SK-N-SH (cell line): Measurements from ENCODE around the gene PANX2. TPM values are rescaled to one million over a fixed set of nuclear protein-coding genes. Genes with fewer than 3 reads are reported as not detected.

Experiments
- CTCF ChIA-PET: fragments of 300-600, 350-600 bp; formaldehyde crosslinking; extraction: SDS; loops from one replicate; lab custom pipeline; 2021; lab: Yijun Ruan, JAX
- POLR2A ChIA-PET: fragments of 350-600 bp; sonication (Branson Sonifier 250); formaldehyde crosslinking; extraction: SDS; loops from one replicate; lab custom pipeline; 2020; ENCODE audit warnings: antibody characterized with exemption, inconsistent platforms; lab: Yijun Ruan, JAX
- DNase-seq: peaks from one replicate; pipeline ENCODE4 v3.0.0; 2012
- H2AFZ ChIP-seq: fragments of 200-600 bp; sonication (generic); 2 replicates; pipeline ENCODE4 v1.8.1; 2016; ENCODE audit warnings: antibody characterized with exemption, mild to moderate bottlenecking, low read depth
- H3F3A ChIP-seq: fragments of 200-600 bp; sonication (generic); replicated peaks from 2 replicates; pipeline ENCODE3; 2016; ENCODE audit warnings: antibody characterized with exemption, mild to moderate bottlenecking; ENCODE audit not compliant: insufficient read depth
- H3K27ac ChIP-seq, 2 experiments: fragments of 200-500 bp in 1 of 2; fragments of 200-600 bp in 1 of 2; sonication (Bioruptor generic) in 1 of 2; sonication (generic), shearing (Covaris generic) in 1 of 2; 2 replicates each; pipeline versions ENCODE4 v1.5.1 to v1.6.1; 2014 to 2016; ENCODE audit warnings: low read depth in 2 of 2, inconsistent platforms in 1 of 2, low read length in 1 of 2, mild to moderate bottlenecking in 1 of 2, mixed read lengths in 1 of 2
- H3K27me3 ChIP-seq: fragments of 200-600 bp; sonication (generic), shearing (Covaris generic); 2 replicates; pipeline ENCODE4 v1.6.1; 2016; ENCODE audit warnings: mixed run types; ENCODE audit not compliant: insufficient read depth
- H3K36me3 ChIP-seq, 2 experiments: fragments of 200-500 bp in 1 of 2; fragments of 200-600 bp in 1 of 2; sonication (Bioruptor generic) in 1 of 2; sonication (generic) in 1 of 2; replicated peaks in 1 of 2; 2 replicates each; pipeline versions ENCODE3 to v1.5.1; 2014 to 2016; ENCODE audit warnings: low read length in 1 of 2, mild to moderate bottlenecking in 1 of 2; ENCODE audit not compliant: insufficient read depth in 2 of 2, control insufficient read depth in 1 of 2
- H3K4me1 ChIP-seq, 2 experiments: fragments of 200-500 bp in 1 of 2; fragments of 200-600 bp in 1 of 2; sonication (Bioruptor generic) in 1 of 2; sonication (generic), shearing (Covaris generic) in 1 of 2; 2 replicates each; pipeline versions ENCODE4 v1.5.1 to v1.6.1; 2014 to 2016; ENCODE audit warnings: low read depth in 1 of 2, low read length in 1 of 2, mixed run types in 1 of 2; ENCODE audit not compliant: insufficient read depth in 2 of 2, control insufficient read depth in 1 of 2
- H3K4me2 ChIP-seq: fragments of 200-600 bp; sonication (generic), shearing (Covaris generic); 2 replicates; pipeline ENCODE4 v1.6.1; 2017; ENCODE audit warnings: mixed run types
- H3K4me3 ChIP-seq, 2 experiments: fragments of 200-500 bp in 1 of 2; fragments of 200-600 bp in 1 of 2; sonication (Bioruptor generic) in 1 of 2; sonication (generic), shearing (Covaris generic) in 1 of 2; 2 replicates each; pipeline versions ENCODE4 v1.5.1 to v1.8.1; 2014 to 2016; ENCODE audit warnings: low read depth in 2 of 2, inconsistent platforms in 1 of 2, low read length in 1 of 2, mild to moderate bottlenecking in 1 of 2, mixed read lengths in 1 of 2, moderate library complexity in 1 of 2
- H3K79me2 ChIP-seq: fragments of 200-600 bp; sonication (generic); 2 replicates; pipeline ENCODE4 v1.8.1; 2017; ENCODE audit warnings: mild to moderate bottlenecking; ENCODE audit not compliant: insufficient read depth
- H3K9ac ChIP-seq: fragments of 200-600 bp; sonication (generic); 2 replicates; pipeline ENCODE4 v1.6.1; 2017; ENCODE audit warnings: mixed run types
- H3K9me2 ChIP-seq: fragments of 200-600 bp; sonication (generic); 2 replicates; pipeline ENCODE4 v1.6.1; 2017; ENCODE audit warnings: mixed run types
- H3K9me3 ChIP-seq: fragments of 200-600 bp; sonication (generic); 2 replicates; pipeline ENCODE4 v1.6.1; 2017; ENCODE audit warnings: mixed run types, mild to moderate bottlenecking, moderate library complexity
- H4K20me1 ChIP-seq: fragments of 200-600 bp; sonication (generic); 2 replicates; pipeline ENCODE4 v1.6.1; 2017; ENCODE audit warnings: mild to moderate bottlenecking, mixed run types; ENCODE audit not compliant: insufficient read depth
- CHD2 ChIP-seq: fragments of 150-350 bp; IDR thresholded peaks from 2 replicates; pipeline ENCODE4 v1.6.1; 2018; ENCODE audit warnings: low read length; ENCODE audit not compliant: partially characterized antibody
- CTCF ChIP-seq: fragments of 200-600 bp; sonication (generic); IDR thresholded peaks from 2 replicates; pipeline ENCODE4 v1.6.1; 2017; ENCODE audit warnings: antibody characterized with exemption, mild to moderate bottlenecking, moderate library complexity
- EZH2phosphoT487 ChIP-seq: fragments of 200-600 bp; sonication (generic); IDR thresholded peaks from 2 replicates; pipeline ENCODE4 v1.6.1; 2017; ENCODE audit warnings: low read depth, mixed run types, mild to moderate bottlenecking, antibody characterized with exemption, moderate library complexity, borderline replicate concordance
- GATA2 ChIP-seq: sonication (generic); formaldehyde crosslinking; IDR thresholded peaks from 2 replicates; pipeline ENCODE4 v1.5.0; 2020; ENCODE audit warnings: mild to moderate bottlenecking, missing genetic modification reagents
- MAX ChIP-seq: IDR thresholded peaks from 2 replicates; pipeline ENCODE4 v1.4.0; 2012; ENCODE audit warnings: low read depth
- MEF2A ChIP-seq: IDR thresholded peaks from 2 replicates; pipeline ENCODE4 v1.4.0; 2012; ENCODE audit warnings: low read depth, borderline replicate concordance
- POLR2AphosphoS5 ChIP-seq: IDR thresholded peaks from 2 replicates; pipeline ENCODE4 v1.6.1; 2012; ENCODE audit warnings: low read depth, low read length
- RAD21 ChIP-seq: IDR thresholded peaks from 2 replicates; pipeline ENCODE4 v1.6.1; 2012; ENCODE audit warnings: mild to moderate bottlenecking, low read length
- RFX5 ChIP-seq: IDR thresholded peaks from 2 replicates; pipeline ENCODE4 v1.6.1; 2012; ENCODE audit warnings: mild to moderate bottlenecking, improper control_type of control experiment, low read length
- RXRA ChIP-seq: IDR thresholded peaks from 2 replicates; pipeline ENCODE4 v1.4.0; 2012; ENCODE audit warnings: low read depth, mild to moderate bottlenecking, borderline replicate concordance
- SIN3A ChIP-seq: IDR thresholded peaks from 2 replicates; pipeline ENCODE4 v1.6.1; 2012; ENCODE audit warnings: low read depth, mild to moderate bottlenecking, low read length, moderate library complexity, borderline replicate concordance
- TAF1 ChIP-seq: IDR thresholded peaks from 2 replicates; pipeline ENCODE4 v1.6.1; 2012; ENCODE audit warnings: low read depth, mild to moderate bottlenecking, low read length, moderate library complexity, borderline replicate concordance
- TCF12 ChIP-seq: IDR thresholded peaks from 2 replicates; pipeline ENCODE4 v1.4.0; 2012
- TEAD4 ChIP-seq: IDR thresholded peaks from 2 replicates; pipeline ENCODE4 v1.4.0; 2012; ENCODE audit warnings: mild to moderate bottlenecking, borderline replicate concordance; ENCODE audit not compliant: insufficient read depth
- YY1 ChIP-seq: IDR thresholded peaks from 2 replicates; pipeline ENCODE4 v1.4.0; 2012; ENCODE audit warnings: low read depth, mild to moderate bottlenecking
- ZBTB33 ChIP-seq: IDR thresholded peaks from 2 replicates; pipeline ENCODE4 v1.4.0; 2012; ENCODE audit warnings: low read depth, borderline replicate concordance
- WGBS: methylation state at CpG from one replicate; pipeline ENCODE4 v1.1.6; 2017; ENCODE audit warnings: low lambda C conversion rate; 5-methylcytosine and 5-hydroxymethylcytosine counted together
- polyA plus RNA-seq, 3 experiments: library from polyadenylated mRNA; depleted of rRNA; stranded (reverse); fragments of >200 nt; gene quantifications; 2 replicates each; pipeline ENCODE4 v1.2.3, GENCODE V29; 2012

The PANX2 gene
- polyA plus RNA-seq, 1 of the 3 experiments (the other 2 are of a cell fraction), result 2.4 TPM

GRCh38 chr22:50178471-50178864 is 7.9 kb downstream of the PANX2 start (continued):
- TF ChIP-seq ZBTB33, result no peak
- no peak for TF ChIP-seq YY1
- TF ChIP-seq TCF12, result no peak
- no peak for TF ChIP-seq RXRA
- no peak for TF ChIP-seq TEAD4
- TF ChIP-seq POLR2AphosphoS5, result no peak
- TF ChIP-seq GATA2 (CRISPR knock-in tag), result no peak
- no peak for TF ChIP-seq TAF1
- TF ChIP-seq MAX, result no peak
- TF ChIP-seq, all 33 proteins: peak for 0

- H3K27ac ChIP-seq, result no peak overlapping the region
- TF ChIP-seq CTCF, result no peak
- TF ChIP-seq MEF2A, result no peak
- TF ChIP-seq RAD21, result no peak
- TF ChIP-seq MAX, result no peak
- TF ChIP-seq TCF12, result no peak
- TF ChIP-seq CHD2, result no peak
- TF ChIP-seq EZH2phosphoT487, result no peak
- TF ChIP-seq ZBTB33, result no peak
- TF ChIP-seq RFX5, result no peak
- TF ChIP-seq GATA2 (CRISPR knock-in tag), result no peak
- TF ChIP-seq SIN3A, result no peak
- ChIA-PET POLR2A (no interaction called here), CTCF (no interaction called here)
- DNase-seq, result no peak
- WGBS, result 84% methylated on average over 50 of the region's 64 CpGs
- H3K9me2 ChIP-seq, result no peaks in the 10 kb centered on the region
- H3K9ac ChIP-seq, result no peak overlapping the region
- H2AFZ ChIP-seq, result no peak overlapping the region
- H4K20me1 ChIP-seq, result no peaks in the 10 kb centered on the region
- no peak overlapping the region for H3K4me3 ChIP-seq
- H3K4me1 ChIP-seq, result peaks cover 0 to 6% of the 10 kb centered on the region in 2 experiments; a peak in 1 of 4 replicates
- no peaks in the 10 kb centered on the region for H3F3A ChIP-seq
- H3K36me3 ChIP-seq, result no peaks in the 10 kb centered on the region
- H3K79me2 ChIP-seq, result no peaks in the 10 kb centered on the region
- H3K27me3 ChIP-seq, result no peaks in the 10 kb centered on the region
- no peaks in the 10 kb centered on the region for H3K9me3 ChIP-seq
- H3K4me2 ChIP-seq, result no peak overlapping the region
These were observed 8.6 kb downstream of the PANX2 start for GRCh38 chr22:50178871-50179869.
